GM10248 (cell line): Measurements from ENCODE around the gene FAM53A.

Experiments used
- CTCF ChIA-PET: fragments of 300-600 bp; sonication (Branson Sonifier 250); formaldehyde crosslinking; extraction: SDS; loops from one replicate; lab custom pipeline; 2021; ENCODE audit warnings: antibody characterized with exemption; lab: Yijun Ruan, JAX
- POLR2A ChIA-PET: fragments of 350-650 bp; sonication (Branson Sonifier 250); formaldehyde crosslinking; extraction: SDS; loops from one replicate; lab custom pipeline; 2020; ENCODE audit warnings: antibody characterized with exemption; lab: Yijun Ruan, JAX
- DNase-seq: peaks from one replicate; pipeline ENCODE4 v3.0.0; 2012; ENCODE audit errors: extremely low spot score
- TF ChIP-seq, protein P1 (sequence below): IDR thresholded peaks from 2 replicates; pipeline ENCODE4 v1.5.1; 2012; ENCODE audit warnings: mild to moderate bottlenecking, low read depth; ENCODE audit errors: extremely low read depth, missing control alignments, control extremely low read depth

The FAM53A gene

GRCh38 chr4:1686440-1687036 is 2.4 kb upstream of the FAM53A start:
- CTCF ChIA-PET = no interaction called here
- POLR2A ChIA-PET = interaction anchor here (0.7 to 1.1 kb wide), 2 partner anchors 22 to 952 kb away, joined by 5 to 7 read pairs; no protein-coding TSS in a partner anchor
- no peak for DNase-seq
- TF ChIP-seq, protein P1, sequence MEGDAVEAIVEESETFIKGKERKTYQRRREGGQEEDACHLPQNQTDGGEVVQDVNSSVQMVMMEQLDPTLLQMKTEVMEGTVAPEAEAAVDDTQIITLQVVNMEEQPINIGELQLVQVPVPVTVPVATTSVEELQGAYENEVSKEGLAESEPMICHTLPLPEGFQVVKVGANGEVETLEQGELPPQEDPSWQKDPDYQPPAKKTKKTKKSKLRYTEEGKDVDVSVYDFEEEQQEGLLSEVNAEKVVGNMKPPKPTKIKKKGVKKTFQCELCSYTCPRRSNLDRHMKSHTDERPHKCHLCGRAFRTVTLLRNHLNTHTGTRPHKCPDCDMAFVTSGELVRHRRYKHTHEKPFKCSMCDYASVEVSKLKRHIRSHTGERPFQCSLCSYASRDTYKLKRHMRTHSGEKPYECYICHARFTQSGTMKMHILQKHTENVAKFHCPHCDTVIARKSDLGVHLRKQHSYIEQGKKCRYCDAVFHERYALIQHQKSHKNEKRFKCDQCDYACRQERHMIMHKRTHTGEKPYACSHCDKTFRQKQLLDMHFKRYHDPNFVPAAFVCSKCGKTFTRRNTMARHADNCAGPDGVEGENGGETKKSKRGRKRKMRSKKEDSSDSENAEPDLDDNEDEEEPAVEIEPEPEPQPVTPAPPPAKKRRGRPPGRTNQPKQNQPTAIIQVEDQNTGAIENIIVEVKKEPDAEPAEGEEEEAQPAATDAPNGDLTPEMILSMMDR = no peak

DNA sequence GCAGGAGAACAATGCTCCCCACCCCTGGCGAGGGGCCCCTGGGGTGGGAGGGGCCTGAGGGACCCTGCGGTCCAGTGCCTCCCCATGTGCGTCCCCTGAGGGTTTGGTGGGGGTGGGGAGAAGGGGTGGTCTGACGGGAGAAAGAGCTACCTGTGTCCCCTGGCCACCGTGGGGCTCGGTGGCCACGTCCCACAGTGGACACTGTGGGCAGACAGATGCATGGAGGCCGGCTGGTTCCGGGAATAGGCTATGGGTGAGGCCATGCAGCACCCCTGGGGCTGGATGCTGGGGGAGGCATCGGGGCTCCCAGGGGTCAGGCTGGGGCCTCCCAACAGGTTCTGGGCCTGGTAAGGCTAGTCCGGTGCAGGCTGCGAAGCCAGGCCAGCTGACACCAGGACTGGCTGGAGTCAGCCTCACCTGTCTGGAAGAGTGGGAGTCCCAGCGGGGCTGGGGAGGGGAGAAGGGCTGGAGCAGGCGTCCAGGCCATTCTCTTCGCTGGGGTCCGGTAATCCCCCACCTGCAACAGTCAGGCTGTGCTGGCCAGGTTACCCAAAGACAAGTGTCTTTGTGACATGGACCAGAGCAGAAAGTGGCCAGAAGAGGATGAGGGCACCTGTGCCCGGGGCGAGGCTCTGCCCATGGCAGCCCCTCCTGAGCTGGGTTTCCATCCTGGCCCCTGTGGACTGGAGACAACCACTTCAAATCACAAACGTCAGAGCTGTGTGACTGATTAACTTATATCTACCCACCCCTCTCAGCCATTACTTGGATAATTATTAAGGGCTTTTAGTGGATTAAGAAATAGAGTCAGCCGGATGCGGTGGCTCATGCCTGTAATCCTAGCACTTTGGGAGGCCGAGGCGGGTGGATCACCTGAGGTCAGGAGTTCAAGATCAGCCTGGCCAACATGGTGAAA is 1.4 kb upstream of the FAM53A start:
- ChIA-PET CTCF (interaction anchor here (1.0 kb wide), 1 partner anchor 8 kb away, joined by 4 read pairs; no protein-coding TSS in a partner anchor), POLR2A (no interaction called here)
- TF ChIP-seq, protein P1 = no peak
- DNase-seq = no peak

DNA sequence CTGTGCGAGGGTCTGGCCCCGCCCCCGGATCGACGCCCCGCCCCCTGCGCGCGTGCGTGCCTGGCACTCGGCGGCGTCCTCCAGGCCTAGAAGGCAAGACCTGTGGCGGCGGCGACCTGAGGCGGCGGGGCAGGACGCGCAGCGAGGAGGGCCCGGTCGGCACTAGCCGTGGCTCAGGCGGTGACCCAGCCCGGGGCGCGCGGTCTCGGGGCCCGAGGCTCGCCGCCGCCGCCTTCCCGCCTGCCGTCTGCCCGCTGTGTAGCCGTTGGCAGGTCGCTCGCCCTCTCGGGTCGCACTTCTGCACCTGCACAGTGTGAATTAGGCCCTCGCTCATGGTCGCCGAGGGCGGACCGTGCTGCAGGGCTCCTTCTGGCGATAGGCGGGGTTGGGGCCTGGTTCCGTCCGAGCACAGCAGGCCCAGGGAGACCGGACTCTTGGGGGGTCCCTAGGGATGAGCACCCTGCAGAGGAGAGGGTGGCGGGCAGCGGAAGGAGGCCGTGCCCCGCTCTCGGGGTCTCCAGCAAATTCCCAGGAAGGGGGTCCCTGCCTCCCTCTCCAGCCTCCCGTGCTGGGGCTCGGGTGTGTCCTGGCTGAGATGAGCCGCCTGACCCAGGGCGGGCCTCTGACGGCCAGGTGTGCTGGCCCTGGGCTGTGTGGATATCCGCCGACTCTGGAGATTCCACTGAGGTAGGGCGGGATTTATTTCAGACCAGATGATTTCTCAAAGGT is 557 bp upstream of the FAM53A start:
- no peak for DNase-seq
- TF ChIP-seq, protein P1 = no peak
- ChIA-PET CTCF (interaction anchor here (1.0 to 2.7 kb wide), 2 partner anchors 9 kb away, joined by 4 to 15 read pairs; no protein-coding TSS in a partner anchor), POLR2A (no interaction called here)

DNA sequence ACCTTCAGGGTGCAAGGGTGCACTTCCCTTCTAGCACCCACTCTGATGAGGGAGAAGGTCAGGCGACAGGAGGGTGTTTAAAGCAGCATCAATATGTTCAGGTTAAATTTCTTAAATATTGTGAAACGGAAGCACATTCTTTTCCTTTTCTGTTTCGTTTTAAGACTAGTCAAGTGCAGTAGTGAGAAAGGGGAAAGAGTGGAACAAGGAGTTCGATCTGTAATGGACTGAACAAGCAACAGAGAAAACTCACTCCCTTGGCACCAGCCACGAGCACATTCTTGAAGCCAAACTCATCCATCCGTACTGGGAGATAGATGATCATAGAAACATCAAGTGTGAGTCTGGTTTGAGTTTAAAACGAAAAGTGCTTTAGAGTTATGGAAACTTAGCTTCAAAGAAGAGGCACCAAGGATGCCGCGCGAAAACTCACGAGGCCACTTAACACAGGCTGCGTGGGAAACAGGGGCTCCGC is 815 bp downstream of the FAM53A start:
- ChIA-PET POLR2A (no interaction called here), CTCF (interaction anchor here (1.6 to 2.7 kb wide), 2 partner anchors 10 to 54 kb away, joined by 4 to 15 read pairs; no protein-coding TSS in a partner anchor)
- TF ChIP-seq, protein P1 = no peak
- DNase-seq = no peak

GRCh38 chr4:1682860-1683259 is 1.3 kb downstream of the FAM53A start:
- no peak for DNase-seq
- TF ChIP-seq, protein P1 = no peak
- ChIA-PET POLR2A (no interaction called here), CTCF (interaction anchor here (1.6 to 2.7 kb wide), 2 partner anchors 11 to 54 kb away, joined by 4 to 15 read pairs; no protein-coding TSS in a partner anchor)

GRCh38 chr4:1678244-1678643 is 5.9 kb downstream of the FAM53A start:
- TF ChIP-seq, protein P1 = no peak
- ChIA-PET CTCF (interaction anchor here (1.3 kb wide), 1 partner anchor 15 kb away, joined by 4 read pairs; no protein-coding TSS in a partner anchor), POLR2A (no interaction called here)
- DNase-seq = no peak
